ENCODE measurements around the gene DCAF4.

The DCAF4 gene

DNA sequence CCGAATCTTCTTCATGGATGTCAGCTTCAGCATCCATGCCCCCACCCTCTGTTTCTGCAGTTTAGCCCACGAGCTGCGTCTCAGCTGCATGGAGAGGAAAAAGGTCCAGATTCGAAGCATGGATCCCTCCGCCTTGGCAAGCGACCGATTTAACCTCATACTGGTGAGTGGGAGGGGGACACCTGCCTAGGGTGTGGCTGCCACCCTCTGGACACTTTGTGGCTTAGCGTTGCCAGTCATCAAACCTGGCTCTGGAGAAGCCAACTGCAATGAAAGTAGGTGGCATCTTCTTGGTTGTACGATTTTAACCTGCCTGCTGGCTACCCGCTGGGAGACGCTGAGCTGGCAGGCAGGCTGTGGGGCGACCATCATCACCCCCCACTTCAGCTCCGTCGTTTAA is 16.7 kb downstream of the DCAF4 start:
- H3K9me3 ChIP-seq (ENCODE audit: control insufficient read depth, low read length): no peaks in the 10 kb centered on the region
- H3K36me3 ChIP-seq (ENCODE audit: control insufficient read depth, insufficient read depth, low read length): no peaks in the 10 kb centered on the region
- H2AFZ ChIP-seq: no peak overlapping the region
- no peak overlapping the region for H3K27ac ChIP-seq
- no peak overlapping the region for H3K9ac ChIP-seq
- H3K4me3 ChIP-seq (ENCODE audit: low read depth, low read length): no peak overlapping the region
- H3K4me2 ChIP-seq (ENCODE audit: low read length): no peak overlapping the region
- no peaks in the 10 kb centered on the region for H3K27me3 ChIP-seq (ENCODE audit: control insufficient read depth, insufficient read depth, low read length)
- H3K4me1 ChIP-seq: no peaks in the 10 kb centered on the region
- no peaks in the 10 kb centered on the region for H3K79me2 ChIP-seq
- TF ChIP-seq CTCF (IDR thresholded peaks at IDR 0.05): no peak

GRCh38 chr14:72943876-72944430 is 17.7 kb downstream of the DCAF4 start:
- Histone ChIP-seq H3K9me3 (ENCODE audit: control insufficient read depth, low read length) (no peaks in the 10 kb centered on the region), H3K79me2 (no peaks in the 10 kb centered on the region), H2AFZ (no peak overlapping the region), H3K9ac (no peak overlapping the region), H3K36me3 (ENCODE audit: control insufficient read depth, insufficient read depth, low read length) (no peaks in the 10 kb centered on the region), H3K4me2 (ENCODE audit: low read length) (no peak overlapping the region), H3K4me1 (no peaks in the 10 kb centered on the region), H3K4me3 (ENCODE audit: low read depth, low read length) (no peak overlapping the region), H3K27ac (no peak overlapping the region), H3K27me3 (ENCODE audit: control insufficient read depth, insufficient read depth, low read length) (no peaks in the 10 kb centered on the region)
- no peak for TF ChIP-seq CTCF (IDR thresholded peaks at IDR 0.05)

- H3K36me3 ChIP-seq (ENCODE audit: control insufficient read depth, insufficient read depth, low read length): no peaks in the 10 kb centered on the region
- H3K79me2 ChIP-seq: no peaks in the 10 kb centered on the region
- no peaks in the 10 kb centered on the region for H3K9me3 ChIP-seq (ENCODE audit: control insufficient read depth, low read length)
- H3K4me2 ChIP-seq (ENCODE audit: low read length): no peak overlapping the region
- no peaks in the 10 kb centered on the region for H3K4me1 ChIP-seq
- H3K4me3 ChIP-seq (ENCODE audit: low read depth, low read length): no peak overlapping the region
- no peak for TF ChIP-seq CTCF (IDR thresholded peaks at IDR 0.05)
- no peak overlapping the region for H2AFZ ChIP-seq
- no peaks in the 10 kb centered on the region for H3K27me3 ChIP-seq (ENCODE audit: control insufficient read depth, insufficient read depth, low read length)
- H3K9ac ChIP-seq: no peak overlapping the region
- no peak overlapping the region for H3K27ac ChIP-seq
These were observed 19.2 kb downstream of the DCAF4 start for GRCh38 chr14:72945356-72946027.

- Histone ChIP-seq H3K27ac (no peak overlapping the region), H2AFZ (no peak overlapping the region), H3K79me2 (no peaks in the 10 kb centered on the region), H3K4me3 (ENCODE audit: low read depth, low read length) (no peak overlapping the region), H3K9me3 (ENCODE audit: control insufficient read depth, low read length) (no peaks in the 10 kb centered on the region), H3K27me3 (ENCODE audit: control insufficient read depth, insufficient read depth, low read length) (no peaks in the 10 kb centered on the region), H3K4me1 (no peaks in the 10 kb centered on the region), H3K36me3 (ENCODE audit: control insufficient read depth, insufficient read depth, low read length) (no peaks in the 10 kb centered on the region), H3K4me2 (ENCODE audit: low read length) (no peak overlapping the region), H3K9ac (no peak overlapping the region)
- TF ChIP-seq CTCF (IDR thresholded peaks at IDR 0.05): no peak
These were observed 20.2 kb downstream of the DCAF4 start for GRCh38 chr14:72946491-72946890.
